ENCODE data around the gene ZNF652.
"Not testable (repeated sequence)": the region's sequence is repeated elsewhere in the genome, so short reads cannot be mapped to it uniquely, and the experiment has no call there.

The ZNF652 gene

DNA sequence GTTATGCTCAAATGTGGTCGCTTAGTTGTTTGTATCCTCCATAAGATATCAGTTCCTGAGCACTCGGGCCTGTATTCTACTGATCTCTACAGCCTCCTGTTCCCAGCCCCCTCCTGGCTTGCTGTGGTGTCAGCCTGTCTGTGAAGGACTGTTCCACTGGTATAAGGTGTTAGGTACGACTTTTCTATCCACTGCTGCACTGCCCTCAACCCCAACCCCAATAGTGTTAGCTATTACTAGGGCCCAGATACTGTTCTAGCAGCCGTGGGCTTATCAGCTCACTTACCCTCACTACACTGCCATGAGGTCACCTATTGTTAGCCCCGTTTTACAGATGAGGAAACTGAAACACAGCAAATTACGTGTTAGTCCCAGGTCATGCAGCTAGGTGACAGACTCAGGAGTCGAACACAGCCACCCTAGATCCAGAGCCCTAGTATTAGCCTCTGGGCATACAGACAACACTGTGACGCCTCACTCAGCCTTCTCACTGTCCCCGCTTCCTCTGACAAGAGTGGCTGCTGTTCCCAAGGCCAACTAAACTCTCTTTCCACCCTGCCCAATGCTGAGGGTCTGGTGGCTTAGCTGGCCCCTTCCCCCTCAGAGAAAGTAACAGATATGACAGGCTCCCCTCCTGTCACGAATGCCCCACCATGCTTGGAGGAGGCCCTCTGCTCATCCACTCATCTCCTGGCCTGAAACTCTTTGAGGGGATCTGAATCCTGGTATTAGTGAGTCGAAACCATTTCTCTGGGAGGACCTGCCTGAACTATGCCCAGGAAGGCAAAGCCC is 25.6 kb upstream of the ZNF652 start:
- no peak for DNase-seq

DNA sequence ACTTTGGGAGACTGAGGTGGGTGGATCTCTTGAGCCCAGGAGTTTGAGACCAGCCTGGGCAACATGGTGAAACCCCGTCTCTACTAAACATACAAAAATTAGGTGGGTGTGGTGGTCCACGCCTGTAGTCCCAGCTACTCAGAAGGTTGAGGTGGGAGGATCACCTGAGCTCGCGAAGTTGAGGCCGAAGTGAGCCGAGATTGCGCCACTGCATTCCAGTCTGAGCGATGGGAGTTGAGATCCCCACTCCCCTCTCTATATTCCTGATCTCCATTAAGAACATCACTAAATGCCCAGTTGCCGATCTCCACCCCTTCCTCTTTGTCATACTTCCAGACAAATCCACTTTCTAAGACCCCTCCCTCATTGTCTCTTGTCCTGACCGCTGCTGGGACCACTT is 24.3 kb upstream of the ZNF652 start:
- DNase-seq, result no peak

DNA sequence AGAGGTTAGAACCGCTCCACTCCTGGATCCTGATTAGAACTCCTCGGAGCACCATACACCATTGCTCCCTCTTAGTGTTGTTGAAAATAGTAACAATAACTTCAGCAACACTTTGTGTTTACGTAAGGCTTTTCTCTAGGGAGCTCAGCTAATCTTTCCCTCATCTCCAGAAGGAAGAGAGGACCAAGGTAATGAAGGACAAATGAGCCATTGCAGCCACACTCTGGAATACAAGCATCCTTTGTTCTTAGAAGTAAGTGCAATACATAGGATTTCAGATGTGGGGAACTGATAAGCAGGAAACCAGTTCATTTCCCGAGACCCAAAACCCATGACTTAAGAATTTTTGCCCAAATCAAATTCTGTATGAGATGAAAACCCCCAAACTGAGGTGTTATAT is 22.9 kb upstream of the ZNF652 start:
- DNase-seq, result no peak

DNA sequence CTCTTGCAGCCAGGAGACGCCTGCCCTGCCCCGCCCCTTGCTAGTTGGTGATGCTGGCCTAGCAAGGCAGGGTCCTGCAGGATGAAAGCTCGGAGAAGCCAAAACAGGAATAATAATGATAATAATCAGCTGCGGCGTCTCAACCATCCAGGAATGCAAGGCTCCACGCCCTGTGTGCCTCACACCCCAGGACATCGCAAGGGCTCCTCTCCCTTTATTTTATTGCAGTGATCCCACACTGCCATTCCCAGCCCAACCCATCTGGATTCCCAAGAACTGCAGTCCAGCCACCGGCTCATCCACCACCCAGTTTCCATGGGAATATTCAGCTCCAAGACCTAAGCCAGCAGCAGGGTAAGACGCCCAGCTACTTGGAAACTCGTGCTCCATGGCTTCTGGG is 21.0 kb upstream of the ZNF652 start:
- no peak for DNase-seq

DNA sequence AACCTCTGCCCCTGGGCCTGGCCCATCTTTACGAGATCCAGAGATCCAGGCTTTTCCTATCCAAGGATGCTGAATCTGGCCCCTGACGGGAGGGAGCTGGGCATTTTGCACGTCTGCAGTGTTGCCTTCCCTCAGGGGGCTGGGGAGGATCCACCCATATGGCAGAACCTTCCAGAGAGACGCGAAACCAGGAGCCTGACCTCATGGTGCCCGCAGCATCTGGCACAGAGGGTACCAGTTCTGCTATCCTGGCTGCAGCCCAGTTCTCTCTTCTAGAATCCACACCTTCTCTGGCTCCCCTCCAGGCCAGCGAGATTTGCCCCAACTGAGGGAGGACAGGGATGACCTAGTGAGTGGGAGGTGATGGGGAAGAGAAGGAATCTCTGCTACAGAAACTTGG is 20.5 kb upstream of the ZNF652 start:
- DNase-seq, result no peak

DNA sequence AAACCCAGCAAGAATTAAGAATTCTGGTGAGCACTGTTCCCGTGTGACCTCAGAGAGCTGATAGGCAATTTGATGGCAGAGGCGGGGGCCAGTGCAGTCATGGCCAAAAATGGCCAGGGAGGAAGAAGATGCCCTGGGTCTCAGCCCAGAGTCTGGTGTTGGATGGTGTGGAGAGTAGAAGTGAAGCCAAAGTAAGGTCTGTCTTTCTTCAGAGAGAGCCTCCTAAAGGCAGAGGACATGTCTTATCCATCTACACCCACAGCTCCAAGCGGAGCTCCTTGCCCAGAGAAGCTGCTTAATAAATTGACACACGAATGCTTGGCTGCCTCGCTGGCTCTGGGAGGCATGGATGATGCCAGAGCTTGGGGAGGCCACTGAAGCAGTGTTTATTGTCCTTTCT is 19.7 kb upstream of the ZNF652 start:
- DNase-seq, result no peak

DNA sequence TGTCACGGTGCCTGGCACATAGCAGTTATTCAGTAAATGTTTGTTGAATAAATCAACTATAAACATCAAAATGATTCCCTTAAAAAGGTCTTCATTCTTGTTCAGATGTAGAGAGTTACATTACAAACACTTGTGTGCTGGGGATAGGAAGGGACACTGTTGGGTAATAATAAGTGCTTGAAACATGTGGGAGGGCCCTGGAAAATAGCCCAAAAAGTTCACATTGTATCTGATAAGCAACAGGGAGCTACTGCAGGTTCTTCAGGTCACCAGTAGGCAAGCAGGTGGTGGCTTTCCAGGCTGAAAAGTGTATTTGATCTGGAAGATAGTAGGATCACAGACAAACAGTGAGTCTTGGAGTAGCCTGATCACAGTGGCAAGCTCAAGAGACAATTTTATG is 19.0 kb upstream of the ZNF652 start:
- no peak for DNase-seq

DNA sequence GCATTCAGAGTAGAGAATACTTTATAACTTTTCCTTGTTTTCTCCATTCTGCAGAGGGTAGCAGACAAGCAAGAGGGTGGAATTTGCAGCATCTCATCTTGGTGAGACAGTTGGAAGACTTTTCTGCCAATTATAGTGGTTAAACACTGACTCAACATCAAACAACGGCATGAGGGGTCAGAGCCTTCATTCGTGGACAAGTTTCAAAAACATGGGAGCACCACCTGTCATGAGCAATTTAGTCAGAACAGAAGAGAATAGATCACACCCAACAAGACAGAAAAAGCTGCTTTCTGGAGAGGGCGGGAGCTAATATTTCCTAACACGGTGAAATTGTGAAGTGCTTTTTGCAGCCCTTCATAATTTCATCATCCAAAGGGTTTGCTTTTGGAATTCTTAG is 17.9 kb upstream of the ZNF652 start:
- DNase-seq, result no peak

DNA sequence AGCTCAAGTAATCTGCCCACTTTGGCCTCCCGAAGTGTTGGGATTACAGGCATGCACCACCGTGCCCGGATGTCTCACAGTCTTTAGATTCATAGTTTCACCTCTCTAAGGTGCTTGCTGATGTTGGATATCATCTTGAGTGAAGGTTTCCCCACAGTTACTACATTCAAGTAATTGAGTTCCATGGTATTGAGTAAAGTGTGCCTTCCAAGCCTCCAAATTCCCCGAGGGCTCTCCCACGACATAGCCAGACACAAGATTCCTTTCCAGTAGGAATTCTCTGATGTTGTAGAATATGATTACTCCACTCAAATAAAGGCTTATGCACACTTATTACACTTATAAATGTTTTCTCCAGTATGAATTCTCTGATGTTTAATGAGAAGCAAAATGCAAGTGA is 16.3 kb upstream of the ZNF652 start:
- no peak for DNase-seq

DNA sequence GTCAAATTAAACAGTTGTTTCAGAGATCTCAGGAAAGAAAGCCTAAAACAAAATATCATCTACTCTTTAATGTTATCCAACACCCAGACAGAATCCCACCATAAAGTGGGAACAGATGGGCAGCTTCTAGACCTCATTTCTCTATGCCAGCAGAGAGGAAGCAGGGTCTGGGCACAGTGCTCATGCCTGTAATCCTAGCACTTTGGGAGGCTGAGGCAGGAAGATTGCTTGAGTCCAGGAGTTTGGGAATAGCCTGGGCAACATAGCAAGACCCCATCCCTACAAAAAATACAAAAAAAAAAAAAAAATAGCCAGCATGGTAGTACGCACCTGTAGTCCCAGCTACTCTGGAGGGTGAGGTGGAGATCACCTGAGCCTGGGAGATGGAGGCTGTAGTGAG is 13.5 kb upstream of the ZNF652 start:
- no peak for DNase-seq

DNA sequence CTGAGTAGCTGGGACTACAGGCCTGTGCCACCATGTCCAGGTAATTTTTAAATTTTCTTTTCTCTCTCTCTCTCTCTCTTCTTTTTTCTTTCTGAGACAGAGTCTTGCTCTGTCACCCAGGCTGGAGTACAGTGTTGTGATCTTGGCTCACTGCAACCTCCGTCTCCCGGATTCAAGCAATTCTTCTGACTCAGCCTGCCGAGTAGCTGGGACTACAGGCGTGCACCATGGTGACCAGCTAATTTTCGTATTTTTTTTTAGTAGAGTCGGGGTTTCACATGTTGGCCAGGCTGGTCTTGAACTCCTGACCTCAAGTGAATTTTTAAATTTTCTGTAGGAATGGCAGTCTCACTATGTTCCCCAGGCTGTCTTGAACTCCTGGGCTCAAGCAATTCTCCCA is 11.1 kb upstream of the ZNF652 start:
- DNase-seq, result no peak

DNA sequence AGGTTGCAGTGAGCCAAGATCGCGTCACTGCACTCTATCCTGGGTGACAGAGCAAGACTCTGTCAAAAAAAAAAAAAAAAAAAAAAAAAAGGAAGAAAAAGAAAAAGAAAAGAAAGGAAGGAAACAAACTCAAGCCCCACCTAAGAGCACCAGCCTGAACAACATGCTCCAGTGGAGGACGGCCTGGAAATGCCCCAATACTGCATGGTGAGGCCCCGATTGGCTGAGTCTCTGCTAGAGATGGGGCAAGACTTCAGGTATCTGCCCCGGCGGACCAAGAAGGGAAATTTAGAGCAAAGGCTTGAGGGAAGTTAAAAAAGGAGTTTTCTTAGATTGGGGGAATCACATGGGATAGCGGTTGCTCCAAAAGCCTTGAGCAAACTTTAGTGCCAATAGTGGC is 10.4 kb upstream of the ZNF652 start:
- no peak for DNase-seq

DNA sequence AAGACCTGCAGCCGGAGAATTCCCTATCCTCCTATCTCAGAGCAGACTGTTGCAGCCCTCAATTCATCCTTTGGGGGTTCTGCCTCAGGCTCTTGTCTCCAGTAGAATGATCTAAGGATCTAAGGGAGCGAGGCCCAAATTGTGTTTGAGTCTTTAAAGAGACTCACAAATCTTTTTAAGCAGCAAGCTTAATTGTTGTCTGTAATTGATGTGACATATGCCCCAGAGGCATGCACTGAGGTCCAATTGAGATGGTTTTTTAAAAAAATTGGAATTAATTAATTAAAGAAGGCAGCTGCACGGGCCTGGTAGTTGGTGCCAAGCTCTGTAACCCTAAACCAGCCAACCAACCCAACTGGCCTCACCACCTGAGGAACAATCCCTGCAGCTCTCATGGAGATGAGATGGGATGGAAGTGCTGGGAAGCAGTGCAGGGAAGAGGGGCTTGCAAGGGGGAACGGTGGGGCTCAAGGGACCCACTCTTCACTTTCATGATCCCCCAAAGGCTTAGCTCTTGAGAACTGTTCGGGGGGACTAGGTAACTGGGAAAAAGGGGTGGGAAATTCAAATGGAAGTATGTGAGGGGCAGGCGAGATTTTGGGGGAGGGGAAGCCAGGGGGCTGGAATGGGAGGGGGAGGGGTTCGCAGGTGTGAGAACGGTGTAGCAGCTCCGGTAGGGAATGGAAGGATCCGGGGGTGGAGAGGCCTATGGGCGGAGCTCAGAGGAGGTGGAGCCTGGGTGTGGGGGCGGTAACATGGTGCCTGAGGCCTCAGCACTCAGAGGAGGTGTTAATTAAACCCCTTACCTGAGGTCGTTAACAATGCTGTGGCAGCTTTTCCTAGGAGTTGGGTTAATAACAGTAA is 9.2 kb upstream of the ZNF652 start:
- no peak for DNase-seq

DNA sequence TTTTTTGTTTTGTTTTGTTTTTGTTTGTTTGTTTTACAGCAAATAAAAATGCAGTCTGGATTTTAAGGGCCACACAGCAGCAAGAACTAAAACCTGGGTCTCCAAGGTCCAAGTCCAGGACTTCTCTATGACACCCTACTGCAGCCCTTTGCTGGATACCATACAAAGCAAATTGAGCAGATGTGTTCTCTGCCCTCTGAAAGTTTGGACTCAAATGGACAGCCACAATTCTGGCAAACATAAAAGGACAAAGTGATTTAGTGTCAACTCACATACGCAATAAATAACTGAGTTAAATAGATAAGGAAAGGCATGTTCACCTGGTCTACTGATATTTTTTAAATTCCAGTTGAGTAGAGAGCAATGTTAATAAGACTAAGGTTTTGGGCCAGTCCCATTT is 7.7 kb upstream of the ZNF652 start:
- no peak for DNase-seq

DNA sequence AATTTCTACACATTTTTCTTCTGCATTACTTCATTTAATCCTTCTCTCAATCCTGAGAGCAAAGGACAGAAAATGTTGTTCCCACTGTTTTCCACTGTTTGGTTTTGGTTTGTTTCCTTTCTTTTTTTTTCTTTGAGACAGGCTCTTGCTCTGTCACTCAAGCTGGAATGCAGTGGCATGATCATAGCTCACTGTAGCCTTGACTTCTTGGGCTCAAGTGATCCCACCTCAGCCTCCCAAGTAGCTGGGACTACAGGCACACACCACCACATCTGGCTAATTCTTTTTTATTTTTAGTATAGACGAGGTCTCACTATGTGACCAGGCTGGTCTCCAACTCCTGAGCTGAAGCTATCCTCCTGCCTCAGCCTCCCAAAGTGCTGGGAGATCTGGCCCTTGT is 7.0 kb upstream of the ZNF652 start:
- DNase-seq, result no peak

DNA sequence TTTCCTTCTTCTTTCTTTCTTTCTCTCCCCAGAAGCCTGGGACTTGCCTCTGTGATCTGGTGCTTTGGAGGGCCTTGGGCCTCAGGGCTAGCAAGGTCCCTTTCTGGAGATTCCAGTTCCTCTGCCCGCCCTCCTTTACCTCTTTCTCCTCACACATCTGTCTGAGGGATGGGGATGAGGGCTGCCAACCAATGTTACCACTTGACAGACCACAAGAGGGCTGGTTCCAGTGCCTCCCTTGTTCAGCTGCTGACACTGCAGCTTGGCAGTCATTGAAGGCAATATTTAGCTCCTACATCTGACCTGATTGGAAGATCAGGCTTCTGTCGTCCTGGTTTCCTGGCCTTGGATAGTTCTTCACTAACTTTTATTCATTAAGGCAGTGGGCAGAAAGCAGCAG is 3.6 kb upstream of the ZNF652 start:
- DNase-seq, result peak in 32 of 58 donors; percentile 3 to 73 (median 27)

DNA sequence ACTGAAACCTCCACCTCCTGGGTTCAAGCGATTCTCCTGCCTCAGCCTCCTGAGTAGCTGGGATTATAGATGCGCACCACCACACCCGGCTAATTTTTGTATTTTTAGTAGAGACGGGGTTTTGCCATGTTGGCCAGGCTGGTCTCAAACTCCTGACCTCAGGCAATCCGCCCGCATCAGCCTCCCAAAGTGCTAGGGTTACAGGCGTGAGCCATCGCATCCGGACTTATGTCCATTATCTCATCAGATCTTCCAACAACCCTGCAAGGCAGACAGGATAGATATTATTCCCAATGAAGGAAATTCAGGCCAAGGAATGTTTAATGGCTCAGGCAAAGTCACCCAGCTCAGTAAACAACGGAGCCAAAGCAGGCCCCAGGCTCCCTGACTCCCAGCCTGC is 3.1 kb upstream of the ZNF652 start:
- DNase-seq, result not testable (repeated sequence)

DNA sequence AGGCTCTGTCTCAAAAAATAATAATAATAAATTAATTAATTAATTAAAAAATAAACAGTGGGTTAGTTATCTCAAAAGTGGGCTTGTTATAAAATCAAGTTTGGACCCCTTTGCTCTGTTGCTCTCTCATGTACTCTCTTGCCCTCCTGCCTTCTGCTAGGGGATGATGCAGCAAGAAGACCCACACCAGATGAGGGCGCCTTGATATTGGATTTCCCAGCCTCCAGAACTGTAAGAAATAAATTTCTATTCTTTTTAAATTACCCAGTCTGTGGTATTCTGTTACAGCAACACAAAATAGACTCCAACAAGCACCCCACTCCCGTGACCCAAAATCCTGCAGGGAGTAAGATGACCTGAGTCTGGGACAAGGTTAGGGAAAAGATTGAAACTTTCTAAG is 2.1 kb upstream of the ZNF652 start:
- no peak for DNase-seq

DNA sequence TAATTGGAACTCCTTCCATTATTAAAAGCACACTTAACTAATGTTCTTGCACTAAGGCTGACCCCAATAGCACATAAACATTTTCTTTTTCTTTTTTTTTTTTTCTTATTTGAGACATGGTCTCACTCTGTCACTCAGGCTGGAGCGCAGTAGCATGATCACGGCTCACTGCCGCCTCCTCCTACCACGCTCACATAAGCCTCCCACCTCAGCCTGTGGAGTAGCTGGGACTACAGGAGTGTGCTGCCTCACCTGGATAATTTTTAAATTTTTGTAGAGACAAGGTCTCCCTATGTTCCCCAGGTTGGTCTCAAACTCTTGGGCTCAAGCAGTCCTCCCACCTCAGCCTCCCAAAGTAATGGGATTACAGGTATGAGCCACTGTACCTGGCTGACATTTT is 1.2 kb upstream of the ZNF652 start:
- DNase-seq, result no peak

DNA sequence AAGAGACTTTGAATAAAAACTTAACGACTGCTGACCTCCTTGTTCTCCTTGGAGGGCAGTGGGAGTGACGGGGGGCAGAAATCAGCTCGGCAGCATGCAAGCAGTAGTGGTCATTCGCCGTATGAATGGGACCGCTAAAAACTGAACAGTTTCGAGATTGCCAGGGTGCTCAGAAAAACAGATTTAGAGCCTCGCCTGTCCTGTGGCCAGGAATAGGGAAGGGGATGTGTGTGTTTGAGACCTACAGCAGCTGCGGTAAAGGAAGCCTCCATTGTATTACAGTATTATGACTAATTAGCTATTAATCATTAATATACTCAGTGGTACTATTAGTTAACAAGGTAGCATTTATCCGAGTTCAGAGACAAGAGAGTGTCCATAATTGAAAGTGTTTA is 670 bp upstream of the ZNF652 start:
- no peak for DNase-seq

DNA sequence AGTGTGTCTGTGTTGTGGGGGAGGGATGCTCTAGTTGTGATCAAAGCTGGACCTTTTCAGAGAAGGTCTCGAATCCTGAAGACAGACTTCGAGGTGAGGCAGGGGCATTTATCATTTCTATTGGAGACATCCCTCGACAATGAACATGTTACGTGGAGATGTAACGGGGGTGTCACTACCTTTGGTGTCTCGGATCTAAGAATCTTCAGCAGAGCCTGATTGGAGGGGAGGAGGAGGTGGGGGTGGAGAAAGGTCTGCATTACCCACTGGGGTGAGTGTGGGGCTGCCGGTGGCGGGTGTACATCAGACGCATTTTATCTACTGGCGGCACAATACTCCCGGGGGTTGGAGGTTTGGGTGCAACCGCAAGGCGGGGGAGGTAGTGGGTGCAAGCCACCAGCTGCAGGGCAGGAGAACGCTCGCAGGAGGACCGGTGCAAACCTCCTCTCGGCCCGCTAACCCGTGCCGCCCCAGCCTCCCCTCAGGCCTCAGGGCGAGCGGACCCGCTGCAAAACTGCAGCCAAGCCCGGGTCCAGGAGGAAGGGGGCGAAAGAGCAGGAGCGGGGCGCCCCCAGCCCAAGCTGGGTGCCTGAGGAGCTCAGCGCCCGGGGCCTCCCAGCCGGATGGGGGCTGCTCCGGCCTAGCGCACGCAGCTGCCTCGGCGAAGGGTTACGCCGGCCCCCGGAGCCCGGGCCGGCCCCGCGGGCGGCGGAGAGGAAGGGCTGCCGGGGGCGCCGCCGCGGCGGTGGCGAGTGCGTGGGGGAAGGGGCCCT is 735 bp downstream of the ZNF652 start:
- peak in 49 of 58 donors; percentile 5 to 64 (median 45) for DNase-seq

DNA sequence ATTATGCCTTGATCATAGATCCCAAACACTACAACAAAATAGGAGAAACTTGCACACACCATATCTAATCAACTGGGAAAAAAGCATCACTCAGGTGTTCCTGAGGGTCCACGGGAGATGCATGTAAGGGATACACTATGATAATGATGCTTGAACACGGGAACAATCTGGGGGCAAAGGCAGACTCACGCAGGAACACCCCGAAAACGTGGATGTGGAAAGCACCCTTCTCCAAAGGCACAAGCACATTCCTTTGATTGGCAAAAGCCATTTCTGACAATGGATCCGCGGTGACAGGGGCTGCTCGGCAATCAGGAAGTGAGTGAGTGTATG is 1.3 kb downstream of the ZNF652 start:
- peak in 14 of 58 donors; percentile 11 to 57 (median 38) for DNase-seq
